GM18505 (cell line): ENCODE data around the gene MTA3.
"Not testable (repeated sequence)": the region's sequence is repeated elsewhere in the genome, so short reads cannot be mapped to it uniquely, and the experiment has no call there.

Experiments
- ATAC-seq: cut with Tn5 transposase; IDR thresholded peaks from one replicate; pipeline ENCODE4 v1.9.1; 2021; ENCODE audit not compliant: unreplicated experiment
- POLR2A ChIP-seq: IDR thresholded peaks from 4 replicates; pipeline ENCODE4 v1.6.1; 2011; ENCODE audit warnings: borderline replicate concordance; ENCODE audit not compliant: insufficient read depth, insufficient read length; ENCODE audit errors: extremely low read depth

MTA3 gene

GRCh38 chr2:42558827-42559226, 9.6 kb upstream of the MTA3 start:
- TF ChIP-seq POLR2A: no peak
- no peak for ATAC-seq

DNA sequence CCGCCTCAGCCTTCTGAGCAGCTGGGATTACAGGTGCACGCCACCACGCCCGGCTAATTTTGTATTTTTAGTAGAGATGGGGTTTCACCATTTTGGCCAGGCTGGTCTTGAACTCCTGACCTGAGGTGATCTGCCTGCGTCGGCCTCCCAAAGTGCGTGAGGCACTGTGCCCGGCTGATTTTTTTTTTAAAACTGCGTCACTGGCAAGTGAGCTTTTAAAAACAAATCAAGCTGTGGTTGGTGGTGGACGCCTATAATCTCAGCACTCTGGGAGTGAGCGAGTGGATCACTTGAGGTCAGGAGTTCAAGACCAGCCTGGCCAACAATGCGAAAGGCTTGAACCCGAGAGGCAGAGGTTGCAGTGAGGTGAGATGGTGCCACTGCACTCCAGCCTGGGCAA, 8.3 kb upstream of the MTA3 start:
- not testable (repeated sequence) for ATAC-seq

DNA sequence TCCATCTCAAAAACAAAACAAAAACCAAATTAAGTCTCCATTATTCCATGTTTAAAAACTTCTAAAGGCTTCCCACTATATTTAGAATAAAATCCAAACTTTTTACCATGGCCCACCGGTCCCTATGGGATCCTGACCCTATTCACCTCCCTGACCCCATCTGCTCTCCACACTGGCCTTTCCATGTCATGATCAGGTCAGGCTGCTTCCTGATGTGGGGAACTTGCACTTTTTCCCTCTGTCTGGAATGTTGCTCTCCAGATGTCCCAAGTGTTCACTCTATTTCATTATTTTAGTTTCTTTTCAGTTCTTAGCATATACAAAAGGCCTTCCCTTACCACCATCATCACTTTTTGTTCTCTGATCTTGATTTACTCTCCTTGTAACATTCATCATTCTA, 7.5 kb upstream of the MTA3 start:
- no peak for TF ChIP-seq POLR2A
- no peak for ATAC-seq

DNA sequence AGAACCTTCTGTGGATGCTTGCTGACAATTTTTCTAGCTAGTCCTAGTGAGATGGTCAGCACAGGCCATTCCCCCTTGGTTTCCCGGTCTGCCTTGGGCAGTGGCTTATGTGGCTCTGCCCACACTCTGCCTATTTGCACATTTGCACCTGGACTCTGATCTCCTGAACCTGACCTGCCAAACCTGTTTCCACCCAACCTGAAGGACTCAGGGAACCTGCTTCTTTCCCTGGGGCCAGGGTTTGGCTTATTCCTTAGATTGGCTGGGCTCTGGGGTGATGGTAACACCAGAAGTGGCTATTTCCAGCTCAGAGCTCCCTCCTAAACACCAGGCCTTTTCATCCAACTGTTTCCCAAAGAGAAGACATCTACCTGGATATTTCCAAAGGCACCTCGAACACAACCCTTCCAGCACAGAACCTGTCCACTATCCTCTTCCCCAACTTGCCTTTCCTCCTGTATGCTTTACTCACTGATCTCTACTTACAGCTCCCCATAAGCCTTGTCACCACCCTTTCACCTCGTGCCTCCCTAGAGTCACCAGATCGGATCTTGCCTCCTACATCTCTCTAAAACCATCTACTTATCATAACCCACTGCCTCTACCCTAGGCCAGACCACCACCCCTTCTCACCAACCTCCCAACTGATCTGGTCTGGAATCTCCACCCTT, 5.8 kb upstream of the MTA3 start:
- ATAC-seq: no peak
- TF ChIP-seq POLR2A: no peak

DNA sequence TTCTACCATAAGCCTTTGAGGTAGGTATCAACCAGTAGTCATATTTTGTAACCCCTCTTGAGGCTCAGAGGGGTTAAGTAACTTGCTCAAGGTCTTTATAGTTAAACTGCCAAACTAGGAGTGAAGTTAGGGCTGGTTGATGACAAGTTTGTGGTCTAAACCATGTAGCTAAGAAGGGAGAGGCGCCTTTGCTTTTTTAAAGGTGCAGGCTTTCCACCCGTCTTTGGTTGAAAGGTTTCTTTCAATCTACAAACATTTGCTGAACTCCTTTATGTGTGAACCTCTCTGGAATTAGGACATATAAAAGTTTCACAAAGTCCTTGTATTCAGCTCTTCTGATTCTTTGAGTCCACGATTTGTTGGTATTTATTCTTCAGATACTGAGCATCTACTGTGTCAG, 2.4 kb upstream of the MTA3 start:
- no peak for ATAC-seq
- no peak for TF ChIP-seq POLR2A

GRCh38 chr2:42566837-42567321, 1.6 kb upstream of the MTA3 start:
- ATAC-seq: no peak
- TF ChIP-seq POLR2A: no peak

- no peak for ATAC-seq
- no peak for TF ChIP-seq POLR2A
Measured at GRCh38 chr2:42567364-42567763, 1.1 kb upstream of the MTA3 start.

DNA sequence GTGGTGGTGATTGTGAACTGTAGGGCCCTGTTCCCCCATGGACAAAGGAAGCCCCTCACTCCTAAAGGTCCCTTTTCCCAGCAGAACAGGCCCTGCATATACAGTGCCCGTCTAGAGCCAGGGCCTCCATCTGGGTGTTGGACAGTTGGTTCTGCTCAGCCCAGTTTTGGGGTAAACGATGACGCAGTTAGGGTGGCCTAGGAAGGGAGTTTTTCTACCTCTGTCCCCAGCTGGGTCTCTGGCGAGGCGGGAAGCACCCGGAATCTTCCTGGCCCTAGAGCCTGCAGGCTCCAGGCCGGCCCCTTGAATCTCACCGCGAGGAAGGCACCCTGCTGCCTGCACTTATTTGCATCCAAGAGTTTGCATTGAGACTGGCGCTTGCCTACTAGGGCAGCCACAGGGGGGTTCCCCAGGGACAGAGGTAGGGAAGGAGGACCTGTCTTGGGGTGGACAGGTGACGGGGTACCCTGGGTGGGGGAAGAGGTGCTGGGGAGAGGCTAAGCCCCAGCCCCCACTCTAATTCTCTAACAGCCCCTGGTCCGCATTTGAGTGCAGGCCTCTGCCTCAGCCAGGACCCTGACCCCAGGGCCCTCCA, 529 bp upstream of the MTA3 start:
- TF ChIP-seq POLR2A: peak; percentile 64
- peak; percentile 56 for ATAC-seq

DNA sequence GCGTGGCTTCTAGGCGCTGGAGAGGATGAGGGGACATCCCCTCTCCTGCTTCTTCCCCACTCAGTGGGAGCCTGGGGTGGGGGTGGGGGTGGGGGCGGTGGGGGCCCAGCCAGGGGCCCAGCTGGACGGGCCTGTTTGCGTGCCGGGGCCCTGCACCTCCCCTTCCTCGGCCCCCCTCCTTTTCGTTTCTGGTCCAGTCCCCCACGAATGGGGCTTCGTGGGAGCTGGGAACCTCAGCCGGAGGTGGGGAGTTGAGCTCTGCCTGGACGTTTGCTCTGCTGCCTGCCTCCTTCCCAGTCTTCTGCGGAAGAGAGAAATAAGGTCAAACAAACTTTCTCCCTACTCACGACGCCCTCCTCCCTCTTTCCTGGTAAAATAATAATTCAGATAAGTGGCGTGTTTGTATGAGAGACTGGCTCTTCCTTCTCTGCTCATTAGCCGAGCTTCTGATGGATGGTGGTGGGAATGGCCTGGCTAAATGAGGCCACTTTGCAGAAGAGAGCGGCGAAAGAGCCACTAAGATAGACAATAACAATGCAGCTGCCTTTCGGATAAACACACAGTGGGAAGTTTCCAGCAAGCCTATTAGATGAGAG, 782 bp downstream of the MTA3 start:
- ATAC-seq: peak; percentile 18
- TF ChIP-seq POLR2A: no peak

DNA sequence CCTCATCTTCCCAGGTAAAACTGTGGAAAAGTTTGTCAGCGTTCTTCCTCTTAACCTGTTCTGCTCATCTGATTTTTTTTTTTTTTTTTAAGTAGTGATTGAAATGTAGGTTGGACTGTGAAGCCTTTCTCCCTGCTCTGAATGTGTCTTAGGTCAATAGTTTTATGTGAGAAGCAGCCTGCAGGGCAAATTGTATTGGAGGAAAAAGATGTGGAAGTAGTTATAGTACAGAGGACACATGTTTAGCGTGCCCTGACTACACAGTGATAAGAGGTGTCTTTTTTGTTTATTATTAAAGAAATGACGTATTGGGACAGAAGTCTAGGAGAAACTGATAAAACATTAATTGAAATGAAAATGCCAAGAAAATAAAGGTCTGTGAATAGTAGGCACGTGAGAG, 1.5 kb downstream of the MTA3 start:
- ATAC-seq: no peak
- no peak for TF ChIP-seq POLR2A

DNA sequence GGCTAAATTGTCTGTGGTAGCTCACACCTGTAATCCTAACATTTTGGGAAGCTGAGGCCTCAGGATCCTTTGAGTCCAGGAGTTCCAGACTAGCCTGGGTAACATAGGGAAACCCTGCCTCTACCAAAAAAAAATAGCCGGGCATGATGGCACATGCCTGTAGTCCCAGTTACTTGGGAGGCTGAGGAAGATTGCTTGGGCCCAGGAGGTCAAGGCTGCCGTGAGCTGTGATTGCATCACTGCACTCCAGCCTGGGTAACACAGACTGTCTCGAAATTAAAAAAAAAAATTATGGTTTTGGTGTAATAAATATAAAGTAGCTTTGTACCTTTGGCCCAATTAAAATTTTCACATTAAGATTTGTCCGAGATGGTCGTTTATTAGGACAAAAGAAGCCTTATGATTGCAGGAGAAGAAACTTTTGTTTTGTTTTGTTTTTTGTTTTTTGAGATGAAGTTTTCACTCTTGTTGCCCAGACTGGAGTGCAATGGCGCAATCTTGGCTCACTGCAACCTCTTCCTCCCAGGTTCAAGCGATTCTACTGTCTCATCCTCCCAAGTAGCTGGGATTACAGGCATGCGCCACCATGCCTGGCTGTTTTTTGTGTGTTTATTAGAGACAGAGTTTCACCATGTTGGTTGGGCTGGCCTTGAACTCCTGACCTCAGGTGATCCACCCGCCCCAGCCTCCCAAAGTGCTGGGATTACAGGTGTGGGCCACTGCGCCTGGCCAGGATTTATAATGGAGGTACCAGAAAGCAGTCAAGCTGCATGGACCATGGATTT, 4.1 kb downstream of the MTA3 start:
- no peak for ATAC-seq
- TF ChIP-seq POLR2A: no peak

- TF ChIP-seq POLR2A: no peak
- no peak for ATAC-seq
Measured at GRCh38 chr2:42573256-42573655, 4.8 kb downstream of the MTA3 start.

- ATAC-seq: peak; percentile 56
Measured at GRCh38 chr2:42575458-42576064, 7.1 kb downstream of the MTA3 start.

More at GRCh38 chr2:42575458-42576064, 7.1 kb downstream of the MTA3 start:
- no peak for TF ChIP-seq POLR2A
